ENCODE results near the gene HEMK1. TPM values are rescaled to one million over a fixed set of nuclear protein-coding genes. Genes with fewer than 3 reads are reported as not detected.
A peak's percentile ranks its signal among the peaks of the same experiment; 100 is the strongest.

Gene HEMK1
- total RNA-seq, 1 donor from 2014 or later: 34.4 TPM

GRCh38 chr3:50545781-50546180 is 23.5 kb upstream of the HEMK1 start:
- DNase-seq (ENCODE audit: low spot score): no peak

- DNase-seq (ENCODE audit: low spot score): no peak
These were observed 20.1 kb upstream of the HEMK1 start for GRCh38 chr3:50549226-50549625.

GRCh38 chr3:50550079-50550736 is 19.1 kb upstream of the HEMK1 start:
- no peak for DNase-seq (ENCODE audit: low spot score)

- DNase-seq (ENCODE audit: low spot score): no peak
These were observed 18.2 kb upstream of the HEMK1 start for GRCh38 chr3:50551054-50551659.

GRCh38 chr3:50551681-50552435 is 17.5 kb upstream of the HEMK1 start:
- DNase-seq (ENCODE audit: low spot score): no peak

GRCh38 chr3:50552598-50552997 is 16.7 kb upstream of the HEMK1 start:
- DNase-seq (ENCODE audit: low spot score): no peak

GRCh38 chr3:50554553-50554952 is 14.8 kb upstream of the HEMK1 start:
- DNase-seq (ENCODE audit: low spot score): no peak

- DNase-seq (ENCODE audit: low spot score): no peak
These were observed 12.2 kb upstream of the HEMK1 start for GRCh38 chr3:50557106-50557505.

GRCh38 chr3:50557915-50558314 is 11.4 kb upstream of the HEMK1 start:
- no peak for DNase-seq (ENCODE audit: low spot score)

GRCh38 chr3:50559702-50560101 is 9.6 kb upstream of the HEMK1 start:
- no peak for DNase-seq (ENCODE audit: low spot score)

- no peak for DNase-seq (ENCODE audit: low spot score)
These were observed 6.5 kb upstream of the HEMK1 start for GRCh38 chr3:50562861-50563260.

GRCh38 chr3:50563867-50564266 is 5.5 kb upstream of the HEMK1 start:
- no peak for DNase-seq (ENCODE audit: low spot score)

GRCh38 chr3:50564321-50564720 is 5.0 kb upstream of the HEMK1 start:
- DNase-seq (ENCODE audit: low spot score): no peak

- no peak for DNase-seq (ENCODE audit: low spot score)
These were observed 2.3 kb upstream of the HEMK1 start for GRCh38 chr3:50567011-50567385.

- peak; percentile 93 for DNase-seq (ENCODE audit: low spot score)
These were observed 1.7 kb upstream of the HEMK1 start, which contains the start of gene C3orf18 for GRCh38 chr3:50567386-50568167. C3orf18 (minus strand) TSS chr3:50567747; CDS start chr3:50565699, 2,048 bp downstream.

GRCh38 chr3:50570508-50571279 is 1.4 kb downstream of the HEMK1 start:
- no peak for DNase-seq (ENCODE audit: low spot score)

- no peak for DNase-seq (ENCODE audit: low spot score)
These were observed 2.2 kb downstream of the HEMK1 start for GRCh38 chr3:50571486-50571885.

- peak; percentile 84 for DNase-seq (ENCODE audit: low spot score)
These were observed 2.8 kb downstream of the HEMK1 start for GRCh38 chr3:50572158-50572557.

GRCh38 chr3:50572801-50573371 is 3.6 kb downstream of the HEMK1 start:
- no peak for DNase-seq (ENCODE audit: low spot score)

- no peak for DNase-seq (ENCODE audit: low spot score)
These were observed 4.5 kb downstream of the HEMK1 start for GRCh38 chr3:50573566-50574443.

Measured in ureter (tissue), 1 donor.